Duodenal mucosa (tissue), 2 donors: ENCODE measurements around the gene CHML.

Source experiments
- H3K27ac ChIP-seq: one replicate; pipeline ENCODE4 v1.7.0; 2013; ENCODE audit warnings: low read depth, low read length
- H3K27me3 ChIP-seq, 2 donors: one replicate each; pipeline ENCODE4 v1.7.0; 2013; ENCODE audit warnings: low read length in 2 of 2, control low read depth in 1 of 2; ENCODE audit not compliant: insufficient read depth in 2 of 2, control insufficient read depth in 1 of 2
- H3K36me3 ChIP-seq, 2 donors: one replicate each; pipeline ENCODE4 v1.7.0; 2013; ENCODE audit warnings: low read length in 2 of 2, control low read depth in 1 of 2; ENCODE audit not compliant: insufficient read depth in 2 of 2, control insufficient read depth in 1 of 2
- H3K4me1 ChIP-seq, 2 donors: one replicate each; pipeline ENCODE4 v1.7.0; 2013; ENCODE audit warnings: low read length in 2 of 2, control low read depth in 1 of 2; ENCODE audit not compliant: insufficient read depth in 2 of 2, control insufficient read depth in 1 of 2
- H3K4me3 ChIP-seq, 2 donors: one replicate each; pipeline ENCODE4 v1.7.0; 2013; ENCODE audit warnings: low read length in 2 of 2, low read depth in 1 of 2
- H3K9ac ChIP-seq, 2 donors: one replicate each; pipeline ENCODE4 v1.7.0; 2013; ENCODE audit warnings: low read length in 2 of 2, low read depth in 1 of 2
- H3K9me3 ChIP-seq, 2 donors: one replicate each; pipeline ENCODE4 v1.7.0; 2013; ENCODE audit warnings: low read length in 2 of 2, control low read depth in 1 of 2; ENCODE audit not compliant: control insufficient read depth in 1 of 2

The CHML gene

DNA sequence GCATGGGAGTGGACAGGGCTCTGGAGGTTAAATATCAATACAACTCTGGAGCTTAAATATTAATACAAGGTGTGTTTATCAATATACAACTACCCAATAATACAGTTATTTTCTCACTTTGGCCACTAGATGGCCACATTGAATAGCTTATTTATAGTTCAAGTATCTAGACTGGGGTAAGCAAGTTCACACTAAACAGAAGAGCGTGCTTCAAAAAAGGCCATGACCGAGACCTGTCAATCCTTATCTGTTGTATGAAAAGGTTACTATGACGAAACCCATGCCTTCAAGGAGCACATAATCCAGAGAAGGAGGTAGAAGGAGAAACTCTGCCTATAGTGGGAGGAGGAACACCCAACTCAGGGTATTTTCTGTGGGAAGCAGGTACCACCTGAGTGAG is 29.1 kb downstream of the CHML start:
- H3K4me3 ChIP-seq: no peak overlapping the region
- no peaks in the 10 kb centered on the region for H3K27me3 ChIP-seq
- no peak overlapping the region for H3K9ac ChIP-seq
- H3K27ac ChIP-seq: no peak overlapping the region
- no peaks in the 10 kb centered on the region for H3K36me3 ChIP-seq
- peaks cover 5 to 22% of the 10 kb centered on the region in 2 donors for H3K4me1 ChIP-seq
- H3K9me3 ChIP-seq: no peaks in the 10 kb centered on the region

DNA sequence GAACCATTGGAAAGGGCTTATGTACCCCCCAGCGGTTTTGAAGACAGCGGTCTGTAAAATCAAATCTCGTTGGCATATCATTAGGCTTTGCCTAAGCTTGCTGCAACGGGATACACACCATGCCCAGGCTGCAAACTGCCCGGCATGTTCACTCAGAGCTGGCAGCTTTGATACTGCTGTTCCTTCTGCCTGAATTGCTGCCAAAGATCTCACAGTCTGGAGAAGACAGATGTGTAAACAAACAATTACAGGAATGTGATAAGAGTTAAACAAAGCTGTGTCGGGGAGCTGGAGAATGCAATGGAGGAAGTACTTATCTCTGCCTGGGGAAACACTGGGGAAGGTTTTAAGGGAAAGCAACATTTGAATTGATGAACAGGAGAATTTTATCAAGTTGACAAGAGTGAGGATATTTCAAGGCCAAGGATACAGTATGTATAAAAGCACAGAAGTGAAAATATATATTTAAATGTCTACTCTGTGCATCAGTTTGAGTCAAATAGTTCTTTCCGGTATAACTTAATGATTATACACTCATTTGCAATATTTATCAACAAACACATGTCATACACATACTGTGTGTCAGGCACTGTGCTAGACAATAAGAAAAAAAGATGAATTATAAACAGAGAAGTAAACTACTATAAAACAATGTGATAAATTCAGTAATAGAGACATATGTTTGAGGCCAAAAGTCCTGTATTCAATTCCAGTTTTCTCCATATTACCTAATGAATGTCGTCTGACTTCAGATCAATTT is 29.9 kb downstream of the CHML start:
- Histone ChIP-seq H3K27ac (no peak overlapping the region), H3K4me3 (no peak overlapping the region), H3K27me3 (no peaks in the 10 kb centered on the region)

DNA sequence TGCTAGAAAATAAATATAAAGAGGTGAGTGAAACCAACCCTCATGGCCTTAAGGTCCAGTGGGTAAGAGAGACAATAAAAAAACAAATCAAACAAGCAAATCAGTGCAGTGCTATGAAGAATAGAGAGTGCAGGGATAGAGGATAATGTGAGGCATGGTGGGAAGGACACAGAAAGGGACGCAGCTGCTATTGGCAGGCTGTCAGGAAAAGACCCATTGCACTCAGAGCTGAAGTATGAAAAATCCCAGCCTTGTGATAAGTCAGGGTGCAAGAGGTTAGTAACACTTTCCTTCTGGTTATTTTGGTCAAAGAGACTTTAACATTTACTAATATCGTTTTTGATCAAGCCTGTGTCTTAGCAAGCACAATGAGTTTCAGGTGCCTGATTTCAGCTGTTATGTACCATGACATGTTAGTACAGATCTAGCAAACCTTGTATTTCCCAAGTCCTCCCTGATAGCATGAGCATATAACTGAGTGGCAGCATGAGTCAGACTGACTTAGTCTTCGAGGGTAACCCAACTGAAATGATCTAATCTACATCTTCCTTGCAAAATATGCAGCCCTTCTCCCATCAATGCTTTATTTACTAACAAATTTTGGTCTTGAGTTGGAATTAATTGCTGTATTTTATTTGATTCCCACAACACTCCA is 31.7 kb downstream of the CHML start:
- H3K4me1 ChIP-seq: peaks cover 0 to 10% of the 10 kb centered on the region in 2 donors
- no peaks in the 10 kb centered on the region for H3K36me3 ChIP-seq
- no peak overlapping the region for H3K4me3 ChIP-seq
- no peak overlapping the region for H3K27ac ChIP-seq
- H3K9ac ChIP-seq: no peak overlapping the region
- no peaks in the 10 kb centered on the region for H3K27me3 ChIP-seq
- H3K9me3 ChIP-seq: no peaks in the 10 kb centered on the region

More for the DNA sequence above, 29.9 kb downstream of the CHML start:
- no peak overlapping the region for H3K9ac ChIP-seq
- H3K36me3 ChIP-seq: no peaks in the 10 kb centered on the region
- no peaks in the 10 kb centered on the region for H3K9me3 ChIP-seq
- H3K4me1 ChIP-seq: peaks cover 0 to 15% of the 10 kb centered on the region in 2 donors

DNA sequence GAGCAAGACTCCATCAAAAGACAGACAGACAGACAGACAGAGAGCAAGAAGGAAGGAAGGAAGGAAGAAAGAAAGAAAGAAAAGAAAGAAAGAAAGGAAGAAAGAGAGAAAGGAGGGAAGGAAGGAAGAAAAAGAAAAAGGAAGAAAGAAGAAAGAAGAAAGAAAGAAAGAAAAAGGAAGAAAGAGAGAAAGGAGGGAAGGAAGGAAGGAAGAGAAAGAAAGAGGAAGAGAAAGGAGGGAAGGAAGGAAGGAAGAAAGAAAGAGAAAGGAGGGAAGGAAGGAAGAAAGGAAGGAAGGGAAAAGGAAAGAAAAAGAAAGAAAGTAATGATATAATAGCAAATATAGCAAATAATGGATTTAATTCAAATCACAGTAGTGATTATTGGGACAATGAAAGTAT is 32.7 kb downstream of the CHML start:
- H3K36me3 ChIP-seq: no peaks in the 10 kb centered on the region
- H3K4me1 ChIP-seq: peaks cover 0 to 10% of the 10 kb centered on the region in 2 donors
- no peak overlapping the region for H3K27ac ChIP-seq
- H3K4me3 ChIP-seq: no peak overlapping the region
- no peaks in the 10 kb centered on the region for H3K9me3 ChIP-seq
- H3K9ac ChIP-seq: no peak overlapping the region
- no peaks in the 10 kb centered on the region for H3K27me3 ChIP-seq

DNA sequence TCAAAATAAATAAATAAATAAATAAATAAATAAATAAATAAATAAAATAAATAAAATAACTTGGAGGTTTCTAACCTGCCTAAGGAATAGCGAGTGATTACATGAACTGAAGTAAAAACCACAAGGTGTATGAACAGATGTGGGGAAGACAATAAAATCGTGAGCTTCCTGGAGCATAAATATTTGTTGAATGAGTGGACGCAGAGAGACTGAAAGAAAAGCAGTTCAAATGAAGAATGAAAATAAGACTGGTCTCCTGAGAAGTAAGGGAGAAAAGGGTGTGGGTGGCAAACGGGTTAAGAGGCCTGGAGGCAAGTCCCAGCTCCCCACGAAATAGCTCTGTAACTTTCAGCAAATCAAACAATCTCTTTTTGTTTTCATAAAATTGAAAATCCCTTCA is 33.6 kb downstream of the CHML start:
- H3K27me3 ChIP-seq: no peaks in the 10 kb centered on the region
- H3K4me3 ChIP-seq: no peak overlapping the region
- no peaks in the 10 kb centered on the region for H3K36me3 ChIP-seq
- no peak overlapping the region for H3K9ac ChIP-seq
- peaks cover 0 to 10% of the 10 kb centered on the region in 2 donors for H3K4me1 ChIP-seq
- no peak overlapping the region for H3K27ac ChIP-seq
- H3K9me3 ChIP-seq: no peaks in the 10 kb centered on the region

DNA sequence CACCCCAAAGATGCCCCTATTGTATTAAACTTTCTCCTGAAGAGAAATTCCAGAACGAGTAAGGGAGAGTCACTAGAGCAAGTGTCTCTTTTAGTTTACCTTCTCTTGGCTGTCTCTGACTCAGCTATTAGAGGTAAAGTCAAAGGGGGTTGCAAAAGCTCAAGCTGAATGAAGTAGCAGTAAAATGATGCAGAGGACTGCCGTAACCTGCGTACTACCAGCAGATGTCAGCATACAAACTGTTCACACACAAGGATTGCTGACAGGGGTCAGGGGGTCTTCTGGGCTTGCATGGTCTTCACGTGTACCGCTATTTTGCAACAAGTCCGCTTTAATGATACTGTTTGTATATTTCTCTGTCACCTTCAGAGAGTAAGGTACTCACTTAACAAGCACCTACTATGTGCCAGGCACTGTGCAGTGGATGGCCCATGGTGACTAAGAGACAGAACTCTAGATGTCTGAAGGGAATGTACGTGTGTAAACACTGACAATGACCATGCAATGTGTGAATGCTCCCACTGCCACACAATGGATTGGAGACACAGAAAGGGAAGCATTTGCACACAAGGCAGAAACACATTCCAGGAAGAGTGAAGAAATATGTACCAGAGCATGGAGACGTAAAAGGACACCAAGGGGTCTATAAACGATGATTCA is 34.9 kb downstream of the CHML start:
- Histone ChIP-seq H3K9me3 (no peaks in the 10 kb centered on the region), H3K4me1 (peaks cover 0 to 3% of the 10 kb centered on the region in 2 donors), H3K27me3 (no peaks in the 10 kb centered on the region), H3K9ac (no peak overlapping the region), H3K27ac (no peak overlapping the region), H3K4me3 (no peak overlapping the region), H3K36me3 (no peaks in the 10 kb centered on the region)

DNA sequence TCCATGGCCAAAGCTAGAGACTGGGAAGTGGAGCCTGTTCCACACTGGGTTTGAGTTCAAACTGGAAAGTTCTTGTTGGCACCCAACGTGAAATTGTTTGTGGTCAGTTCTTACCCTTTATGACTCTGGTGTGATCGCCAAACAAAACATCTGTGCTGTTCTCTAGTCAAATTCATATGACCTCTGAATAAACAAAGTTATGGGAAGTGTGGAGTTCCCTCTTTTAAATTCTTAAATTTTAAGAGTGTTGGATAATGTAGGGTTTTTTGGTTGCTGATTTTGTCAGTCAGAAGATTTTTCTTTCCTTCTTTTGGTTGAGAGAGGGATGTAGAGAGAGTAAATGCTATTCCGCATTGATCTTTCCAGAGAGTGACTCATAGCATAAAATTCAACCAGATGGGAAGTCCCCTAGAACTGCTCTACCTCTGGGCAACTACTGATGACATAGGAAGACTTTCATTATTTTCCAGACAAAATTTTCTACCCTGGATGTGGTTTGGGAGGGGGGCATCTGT is 36.4 kb downstream of the CHML start:
- H3K9ac ChIP-seq: no peak overlapping the region
- no peaks in the 10 kb centered on the region for H3K36me3 ChIP-seq
- no peak overlapping the region for H3K4me3 ChIP-seq
- no peaks in the 10 kb centered on the region for H3K4me1 ChIP-seq
- no peak overlapping the region for H3K27ac ChIP-seq
- no peaks in the 10 kb centered on the region for H3K27me3 ChIP-seq
- H3K9me3 ChIP-seq: no peaks in the 10 kb centered on the region

DNA sequence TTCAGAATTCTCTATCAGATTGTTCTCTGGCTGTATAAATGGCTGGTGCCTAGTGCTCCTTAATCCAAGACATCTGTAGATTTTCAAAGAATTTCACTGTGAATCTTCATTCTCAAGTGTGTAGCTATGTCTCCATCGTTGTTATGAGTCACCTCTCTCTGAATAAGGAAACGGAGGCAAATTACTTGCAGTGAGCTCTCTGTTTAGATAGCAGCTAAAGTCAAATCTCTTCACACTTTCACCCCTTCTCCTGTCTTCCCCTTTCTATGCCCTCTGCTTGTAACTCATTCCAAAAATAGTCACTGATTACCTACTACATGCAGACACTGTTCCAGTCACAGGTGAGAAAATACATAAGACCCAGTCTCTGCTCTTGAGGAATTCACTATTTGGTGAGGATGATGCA is 39.7 kb downstream of the CHML start:
- no peak overlapping the region for H3K4me3 ChIP-seq
- H3K4me1 ChIP-seq: no peaks in the 10 kb centered on the region
- no peaks in the 10 kb centered on the region for H3K9me3 ChIP-seq
- H3K9ac ChIP-seq: no peak overlapping the region
- no peak overlapping the region for H3K27ac ChIP-seq
- H3K36me3 ChIP-seq: no peaks in the 10 kb centered on the region
- H3K27me3 ChIP-seq: no peaks in the 10 kb centered on the region

DNA sequence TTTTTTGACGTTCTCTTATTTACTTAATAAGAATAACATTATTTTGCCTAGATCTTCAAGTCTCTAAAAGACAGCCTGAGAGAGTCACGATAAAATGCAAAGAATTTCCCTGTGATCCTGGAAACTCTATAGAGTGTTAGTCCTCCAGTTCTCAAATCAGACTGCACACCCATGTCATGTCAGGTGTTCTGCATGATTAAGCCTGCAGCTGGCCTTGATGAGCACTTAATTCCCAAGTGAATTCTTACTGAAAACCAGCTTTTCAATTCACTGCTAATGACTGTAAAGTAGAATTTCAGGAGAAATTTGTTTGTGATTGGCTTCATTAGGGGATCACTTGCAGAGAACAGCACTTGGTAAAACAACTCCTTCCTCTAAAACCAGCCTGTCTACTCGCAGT is 41.9 kb downstream of the CHML start:
- H3K36me3 ChIP-seq: peaks cover 0 to 3% of the 10 kb centered on the region in 2 donors
- H3K27me3 ChIP-seq: no peaks in the 10 kb centered on the region
- no peak overlapping the region for H3K9ac ChIP-seq
- H3K27ac ChIP-seq: no peak overlapping the region
- no peaks in the 10 kb centered on the region for H3K9me3 ChIP-seq
- H3K4me3 ChIP-seq: no peak overlapping the region
- H3K4me1 ChIP-seq: no peaks in the 10 kb centered on the region

DNA sequence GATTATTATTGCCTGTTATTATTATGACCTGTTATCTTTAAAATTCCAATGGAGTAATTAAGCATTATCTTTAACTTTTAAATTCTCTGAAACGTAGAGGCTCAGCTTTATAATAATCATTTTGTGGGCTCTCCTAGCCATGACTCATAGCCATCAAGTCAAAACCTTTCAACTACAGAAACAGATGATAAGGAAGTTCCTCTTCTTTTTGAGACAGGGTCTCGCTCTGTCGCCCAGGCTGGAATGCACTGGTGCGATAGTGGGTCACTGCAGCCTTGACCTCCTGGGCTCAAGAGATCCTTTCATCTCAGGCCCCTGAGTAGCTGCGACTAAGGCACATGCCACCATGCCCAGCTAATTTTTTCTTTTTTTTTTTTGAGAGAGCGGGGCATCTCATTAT is 43.5 kb downstream of the CHML start:
- Histone ChIP-seq H3K9ac (no peak overlapping the region), H3K36me3 (peaks cover 0 to 3% of the 10 kb centered on the region in 2 donors), H3K27ac (no peak overlapping the region), H3K27me3 (no peaks in the 10 kb centered on the region), H3K4me3 (no peak overlapping the region), H3K9me3 (no peaks in the 10 kb centered on the region), H3K4me1 (no peaks in the 10 kb centered on the region)
